H9 (cell line): ENCODE results near the gene CCSER1. TPM values are rescaled to one million over a fixed set of nuclear protein-coding genes. Genes with fewer than 3 reads are reported as not detected.

Source experiments
- DNase-seq: peaks from one replicate; pipeline ENCODE4 v3.0.0-alpha.2; 2017
- H2AFZ ChIP-seq: one replicate; pipeline ENCODE4 v1.6.1; 2013; ENCODE audit warnings: mild to moderate bottlenecking, low read length, control low read depth, moderate library complexity
- H2AK5ac ChIP-seq: 2 replicates; pipeline ENCODE4 v1.6.1; 2013; ENCODE audit warnings: low read length, control low read depth, mixed read lengths; ENCODE audit not compliant: insufficient read length
- H2BK120ac ChIP-seq: one replicate; pipeline ENCODE4 v1.6.1; 2013; ENCODE audit warnings: low read depth, mild to moderate bottlenecking, low read length, control low read depth, inconsistent platforms; ENCODE audit not compliant: poor library complexity, severe bottlenecking
- H2BK12ac ChIP-seq: 2 replicates; pipeline ENCODE4 v1.6.1; 2013; ENCODE audit warnings: low read length, control low read depth, mixed read lengths, low read depth; ENCODE audit not compliant: insufficient read length
- H2BK15ac ChIP-seq: 2 replicates; pipeline ENCODE4 v1.6.1; 2013; ENCODE audit warnings: low read depth, low read length, control low read depth
- H2BK20ac ChIP-seq: one replicate; pipeline ENCODE4 v1.6.1; 2013; ENCODE audit warnings: low read depth, mild to moderate bottlenecking, low read length, control low read depth, inconsistent platforms; ENCODE audit not compliant: poor library complexity, severe bottlenecking
- H2BK5ac ChIP-seq: 2 replicates; pipeline ENCODE4 v1.6.1; 2013; ENCODE audit warnings: low read length, control low read depth, mixed read lengths; ENCODE audit not compliant: insufficient read length
- H3K14ac ChIP-seq: 2 replicates; pipeline ENCODE4 v1.6.1; 2013; ENCODE audit warnings: low read length, control low read depth; ENCODE audit not compliant: insufficient read depth
- H3K18ac ChIP-seq: 2 replicates; pipeline ENCODE4 v1.6.1; 2013; ENCODE audit warnings: low read depth, mild to moderate bottlenecking, mixed read lengths, low read length, control low read depth; ENCODE audit not compliant: insufficient read length
- H3K23ac ChIP-seq: 2 replicates; pipeline ENCODE4 v1.6.1; 2013; ENCODE audit warnings: low read length, control low read depth, mixed read lengths, low read depth; ENCODE audit not compliant: insufficient read length
- H3K23me2 ChIP-seq: 2 replicates; pipeline ENCODE4 v1.6.1; 2013; ENCODE audit warnings: low read depth, mild to moderate bottlenecking, mixed read lengths, low read length, control low read depth; ENCODE audit not compliant: insufficient read length, poor library complexity, severe bottlenecking
- H3K27ac ChIP-seq: 2 replicates; pipeline ENCODE4 v1.5.1; 2013; ENCODE audit warnings: low read length, control low read depth, mixed read lengths, low read depth; ENCODE audit not compliant: insufficient read length
- H3K27me3 ChIP-seq: 2 replicates; pipeline ENCODE4 v1.6.1; 2013; ENCODE audit warnings: low read length, control low read depth, inconsistent platforms; ENCODE audit not compliant: insufficient read depth
- H3K4ac ChIP-seq: 2 replicates; pipeline ENCODE4 v1.6.1; 2013; ENCODE audit warnings: low read depth, mild to moderate bottlenecking, control low read depth, inconsistent platforms, low read length, moderate library complexity
- H3K4me1 ChIP-seq: 2 replicates; pipeline ENCODE4 v1.6.1; 2013; ENCODE audit warnings: low read length, control low read depth, inconsistent platforms; ENCODE audit not compliant: insufficient read depth
- H3K4me2 ChIP-seq: 2 replicates; pipeline ENCODE4 v1.6.1; 2013; ENCODE audit warnings: low read length, control low read depth, mixed read lengths; ENCODE audit not compliant: insufficient read length, insufficient read depth
- H3K56ac ChIP-seq: 2 replicates; pipeline ENCODE4 v1.6.1; 2013; ENCODE audit warnings: low read depth, mild to moderate bottlenecking, mixed read lengths, low read length, control low read depth; ENCODE audit not compliant: insufficient read length
- H3K79me1 ChIP-seq: 2 replicates; pipeline ENCODE4 v1.6.1; 2013; ENCODE audit warnings: low read depth, mild to moderate bottlenecking, moderate library complexity, low read length, control low read depth, inconsistent platforms; ENCODE audit not compliant: insufficient read depth, poor library complexity, severe bottlenecking
- H3K79me2 ChIP-seq: 2 replicates; pipeline ENCODE4 v1.6.1; 2013; ENCODE audit warnings: low read length, control low read depth, inconsistent platforms; ENCODE audit not compliant: insufficient read depth
- H3K9ac ChIP-seq: 2 replicates; pipeline ENCODE4 v1.6.1; 2013; ENCODE audit warnings: low read length, control low read depth, mixed read lengths; ENCODE audit not compliant: insufficient read length; ENCODE audit errors: extremely low read depth
- H3K9me3 ChIP-seq: one replicate; pipeline ENCODE4 v1.6.1; 2013; ENCODE audit warnings: low read depth, low read length, inconsistent platforms; ENCODE audit not compliant: control insufficient read depth
- H3T11ph ChIP-seq: one replicate; pipeline ENCODE4 v1.6.1; 2013; ENCODE audit warnings: mild to moderate bottlenecking, low read length, control low read depth, inconsistent platforms
- H4K20me1 ChIP-seq: one replicate; pipeline ENCODE4 v1.6.1; 2013; ENCODE audit not compliant: control insufficient read depth, insufficient read length, insufficient read depth
- H4K5ac ChIP-seq: 2 replicates; pipeline ENCODE4 v1.6.1; 2013; ENCODE audit warnings: low read depth, mild to moderate bottlenecking, mixed read lengths, low read length, control low read depth; ENCODE audit not compliant: insufficient read length
- H4K8ac ChIP-seq: replicated peaks from 2 replicates; pipeline ENCODE4 v1.6.1; 2013; ENCODE audit warnings: low read length, control low read depth, mixed read lengths, low read depth; ENCODE audit not compliant: insufficient read length
- H4K91ac ChIP-seq: 2 replicates; pipeline ENCODE4 v1.6.1; 2013; ENCODE audit warnings: low read depth, mild to moderate bottlenecking, moderate library complexity, mixed read lengths, low read length, control low read depth; ENCODE audit not compliant: insufficient read length
- H3K27ac Mint-ChIP-seq, 3 experiments: 2 replicates in 2 of 3; 3 replicates in 1 of 3; pipeline ENCODE4 v1.8.0; 2020 to 2021; ENCODE audit warnings: mixed read lengths in 3 of 3, mild to moderate bottlenecking in 1 of 3, moderate library complexity in 1 of 3
- H3K27me3 Mint-ChIP-seq: 2 replicates; pipeline ENCODE4 v1.8.0; 2021; ENCODE audit warnings: low read depth, mild to moderate bottlenecking, moderate library complexity, mixed read lengths
- H3K36me3 Mint-ChIP-seq, 3 experiments: 2 replicates in 2 of 3; 3 replicates in 1 of 3; pipeline ENCODE4 v1.8.0; 2020 to 2021; ENCODE audit warnings: low read depth in 3 of 3, mixed read lengths in 3 of 3; ENCODE audit not compliant: insufficient read depth in 1 of 3
- H3K4me1 Mint-ChIP-seq, 2 experiments: 2 replicates each; pipeline ENCODE4 v1.8.0; 2020; ENCODE audit warnings: mixed read lengths in 2 of 2
- H3K4me3 Mint-ChIP-seq, 2 experiments: 2 replicates in 1 of 2; 3 replicates in 1 of 2; pipeline ENCODE4 v1.8.0; 2020 to 2021; ENCODE audit warnings: mild to moderate bottlenecking in 2 of 2, mixed read lengths in 2 of 2, moderate library complexity in 1 of 2
- H3K9me3 Mint-ChIP-seq, 2 experiments: 2 replicates in 1 of 2; 3 replicates in 1 of 2; pipeline ENCODE4 v1.8.0; 2020; ENCODE audit warnings: mild to moderate bottlenecking in 2 of 2, mixed read lengths in 2 of 2, moderate library complexity in 1 of 2
- CTCF ChIP-seq: fragments of 200-600 bp; sonication (generic); conservative IDR thresholded peaks from 3 replicates; pipeline ENCODE4 v1.8.0; 2021; ENCODE audit warnings: antibody characterized with exemption, mild to moderate bottlenecking
- total RNA-seq: library from RNA; stranded (reverse); gene quantifications from 2 replicates; pipeline ENCODE4 v1.2.1, GENCODE V29; 2021

The CCSER1 gene
- total RNA-seq, 1 experiment from 2014 or later: 0.37 TPM

- H3K9ac ChIP-seq: no peak overlapping the region
- no peak overlapping the region for H3K14ac ChIP-seq
- Mint-ChIP-seq H3K27me3 (no peaks in the 10 kb centered on the region), H3K4me3 (no peak overlapping the region), H3K9me3 (peaks cover 3 to 6% of the 10 kb centered on the region in 2 experiments), H3K4me1 (no peaks in the 10 kb centered on the region; a peak in 1 of 4 replicates), H3K36me3 (no peaks in the 10 kb centered on the region), H3K27ac (no peak overlapping the region)
- no peak overlapping the region for H4K5ac ChIP-seq
- TF ChIP-seq CTCF: no peak
- no peak for DNase-seq
- H2BK20ac ChIP-seq: no peak overlapping the region
- no peak overlapping the region for H2BK120ac ChIP-seq
- no peak overlapping the region for H4K91ac ChIP-seq
- H3K18ac ChIP-seq: no peak overlapping the region
- no peaks in the 10 kb centered on the region for H3K27me3 ChIP-seq
- no peak overlapping the region for H4K8ac ChIP-seq
- no peaks in the 10 kb centered on the region for H4K20me1 ChIP-seq
- H3K4me1 ChIP-seq: no peaks in the 10 kb centered on the region
- no peak overlapping the region for H2AK5ac ChIP-seq
- no peak overlapping the region for H2BK5ac ChIP-seq
- H3K56ac ChIP-seq: no peak overlapping the region
- H3T11ph ChIP-seq: no peak overlapping the region
- no peak overlapping the region for H3K4me2 ChIP-seq
- H3K27ac ChIP-seq: no peak overlapping the region
- no peak overlapping the region for H3K23ac ChIP-seq
- no peak overlapping the region for H2BK12ac ChIP-seq
- no peaks in the 10 kb centered on the region for H3K23me2 ChIP-seq
- H3K4ac ChIP-seq: no peak overlapping the region
- no peaks in the 10 kb centered on the region for H3K79me2 ChIP-seq
- no peaks in the 10 kb centered on the region for H3K79me1 ChIP-seq
- H2AFZ ChIP-seq: no peak overlapping the region
- no peaks in the 10 kb centered on the region for H3K9me3 ChIP-seq
- H2BK15ac ChIP-seq: no peak overlapping the region
Measured at GRCh38 chr4:91057871-91058270, 930.7 kb downstream of the CCSER1 start.
